ENCODE results near the gene ZKSCAN2. TPM values are rescaled to one million over a fixed set of nuclear protein-coding genes. Genes with fewer than 3 reads are reported as not detected.

ZKSCAN2 gene
- total RNA-seq, 1 donor from 2014 or later = 13.9 TPM

GRCh38 chr16:25224731-25225319, 32.8 kb downstream of the ZKSCAN2 start:
- no peak for FAIRE-seq
- DNase-seq (ENCODE audit: low spot score in 2 of 2) = no peak

GRCh38 chr16:25223964-25224363, 33.7 kb downstream of the ZKSCAN2 start:
- FAIRE-seq = no peak

GRCh38 chr16:25222959-25223358, 34.7 kb downstream of the ZKSCAN2 start:
- no peak for DNase-seq (ENCODE audit: low spot score in 2 of 2)
- FAIRE-seq = no peak

More at GRCh38 chr16:25223964-25224363, 33.7 kb downstream of the ZKSCAN2 start:
- DNase-seq (ENCODE audit: low spot score in 2 of 2) = no peak

GRCh38 chr16:25219070-25219737, 38.4 kb downstream of the ZKSCAN2 start:
- FAIRE-seq (no peak), DNase-seq (ENCODE audit: low spot score in 2 of 2) (no peak)

- DNase-seq (ENCODE audit: low spot score in 2 of 2) (no peak), FAIRE-seq (no peak)
Measured at GRCh38 chr16:25217921-25218320, 39.7 kb downstream of the ZKSCAN2 start.

GRCh38 chr16:25217112-25217511, 40.5 kb downstream of the ZKSCAN2 start:
- no peak for FAIRE-seq
- DNase-seq (ENCODE audit: low spot score in 2 of 2) = no peak

GRCh38 chr16:25213709-25214397, 43.8 kb downstream of the ZKSCAN2 start:
- no peak for DNase-seq (ENCODE audit: low spot score in 2 of 2)
- FAIRE-seq = no peak

GRCh38 chr16:25212636-25213035, 45.0 kb downstream of the ZKSCAN2 start:
- DNase-seq (ENCODE audit: low spot score in 2 of 2) = no peak
- FAIRE-seq = no peak

- FAIRE-seq (no peak), DNase-seq (ENCODE audit: low spot score in 2 of 2) (no peak)
Measured at GRCh38 chr16:25210758-25211157, 46.9 kb downstream of the ZKSCAN2 start.

- FAIRE-seq (no peak), DNase-seq (ENCODE audit: low spot score in 2 of 2) (no peak)
Measured at GRCh38 chr16:25199457-25199856, 58.2 kb downstream of the ZKSCAN2 start.

GRCh38 chr16:25198021-25198420, 59.6 kb downstream of the ZKSCAN2 start:
- FAIRE-seq (no peak), DNase-seq (ENCODE audit: low spot score in 2 of 2) (no peak)

GRCh38 chr16:25194273-25194878, 63.3 kb downstream of the ZKSCAN2 start:
- FAIRE-seq (no peak), DNase-seq (ENCODE audit: low spot score in 2 of 2) (no peak)

- no peak for DNase-seq (ENCODE audit: low spot score in 2 of 2)
Measured at GRCh38 chr16:25192096-25192495, 65.5 kb downstream of the ZKSCAN2 start.

GRCh38 chr16:25189305-25189704, 68.3 kb downstream of the ZKSCAN2 start:
- FAIRE-seq = no peak
- no peak for DNase-seq (ENCODE audit: low spot score in 2 of 2)

More at GRCh38 chr16:25192096-25192495, 65.5 kb downstream of the ZKSCAN2 start:
- FAIRE-seq = no peak

GRCh38 chr16:25187491-25187795, 70.2 kb downstream of the ZKSCAN2 start:
- no peak for FAIRE-seq

More at GRCh38 chr16:25187491-25187795, 70.2 kb downstream of the ZKSCAN2 start:
- DNase-seq (ENCODE audit: low spot score in 2 of 2) = no peak

Other genes with a start within 250 kb of the ZKSCAN2 start
- 19.6 TPM for gene ARHGAP17, start 242.5 kb downstream of the ZKSCAN2 start, total RNA-seq
- gene LCMT1, start 146.1 kb downstream of the ZKSCAN2 start, total RNA-seq = 53.4 TPM
- gene AQP8, start 40.9 kb downstream of the ZKSCAN2 start, total RNA-seq = not detected